HCT116 (cell line): ENCODE results near the gene MDFIC2. TPM values are rescaled to one million over a fixed set of nuclear protein-coding genes. Genes with fewer than 3 reads are reported as not detected.

Experiments
- ATAC-seq: fragments of 200-7000 bp; cut with Tn5 transposase; 2 replicates; pipeline ENCODE4 v1.9.1; 2020; ENCODE audit warnings: mild to moderate bottlenecking, moderate library complexity
- BruUV-seq: library from RNA; stranded (reverse); fragments of 400-500 nt; replicated peaks from 2 replicates; lab custom pipeline; 2021; lab: Mats Ljungman, UMichigan
- CTCF ChIA-PET: fragments of 300-600 bp; sonication (Branson Sonifier 250); formaldehyde crosslinking; loops from one replicate; lab custom pipeline; 2021; ENCODE audit warnings: antibody characterized with exemption; lab: Charles Lee
- POLR2A ChIA-PET: fragments of 300-600, 350-600 bp; sonication (Branson Sonifier 250); formaldehyde crosslinking; loops from one replicate; lab custom pipeline; 2021; ENCODE audit warnings: antibody characterized with exemption; lab: Charles Lee
- RAD21 ChIA-PET, 2 experiments: fragments of 300-600 bp; sonication (Branson Sonifier 250); formaldehyde crosslinking; loops; one replicate each; lab custom pipeline; 2023; ENCODE audit warnings: low total read pairs in 2 of 2; ENCODE audit not compliant: uncharacterized antibody in 2 of 2, unreplicated experiment in 2 of 2, low non-redundant PET in 1 of 2; lab: Charles Lee
- DNase-seq: peaks from one replicate; pipeline ENCODE4 v3.0.0-alpha.2; 2010; ENCODE audit warnings: low read depth, low spot score
- H2AFZ ChIP-seq: fragments of 200-600 bp; shearing (Covaris generic), sonication (generic); 2 replicates; pipeline ENCODE4 v1.6.1; 2017; ENCODE audit warnings: low read depth, mixed run types, mixed read lengths, antibody characterized with exemption, low read length; ENCODE audit not compliant: poor library complexity, severe bottlenecking
- H3K27ac ChIP-seq: 2 replicates; pipeline ENCODE4 v1.5.1; 2012; ENCODE audit warnings: low read depth, low read length
- H3K27me3 ChIP-seq: fragments of 200-600 bp; sonication (generic); 2 replicates; pipeline ENCODE4 v1.6.1; 2016; ENCODE audit warnings: mixed run types, low read length, mixed read lengths; ENCODE audit not compliant: insufficient read depth
- H3K36me3 ChIP-seq, 2 experiments: fragments of 200-500 bp in 1 of 2; fragments of 200-600 bp in 1 of 2; sonication (Bioruptor generic) in 1 of 2; sonication (generic) in 1 of 2; 2 replicates each; pipeline versions ENCODE4 v1.5.1 to v1.6.1; 2014 to 2016; ENCODE audit warnings: low read length in 2 of 2, inconsistent platforms in 1 of 2, mixed read lengths in 1 of 2, mixed run types in 1 of 2; ENCODE audit not compliant: insufficient read depth in 2 of 2, control insufficient read depth in 1 of 2
- H3K4me1 ChIP-seq, 2 experiments: fragments of 200-600 bp in 1 of 2; sonication (generic) in 1 of 2; 2 replicates each; pipeline versions ENCODE4 v1.5.1 to v1.6.1; 2012 to 2017; ENCODE audit warnings: low read length in 2 of 2, inconsistent platforms in 1 of 2, mild to moderate bottlenecking in 1 of 2, mixed read lengths in 1 of 2, mixed run types in 1 of 2, moderate library complexity in 1 of 2; ENCODE audit not compliant: insufficient read depth in 2 of 2, control insufficient read depth in 1 of 2
- H3K4me2 ChIP-seq: fragments of 200-600 bp; sonication (generic); 2 replicates; pipeline ENCODE4 v1.6.1; 2017; ENCODE audit warnings: mixed run types, low read length, mixed read lengths
- H3K4me3 ChIP-seq, 2 experiments: fragments of 200-600 bp in 1 of 2; sonication (generic) in 1 of 2; replicated peaks in 1 of 2; 2 replicates each; pipeline ENCODE4 v1.5.1; 2011 to 2016; ENCODE audit warnings: low read length in 2 of 2, control low read depth in 1 of 2, low read depth in 1 of 2, mild to moderate bottlenecking in 1 of 2, mixed read lengths in 1 of 2, mixed run types in 1 of 2
- H3K79me2 ChIP-seq: fragments of 200-600 bp; sonication (generic); 2 replicates; pipeline ENCODE4 v1.6.1; 2017; ENCODE audit warnings: mild to moderate bottlenecking, mixed run types, low read length, moderate library complexity, mixed read lengths; ENCODE audit not compliant: insufficient read depth
- H3K9ac ChIP-seq: fragments of 200-600 bp; sonication (generic); 2 replicates; pipeline ENCODE4 v1.6.1; 2016; ENCODE audit warnings: low read length, mixed read lengths
- H3K9me2 ChIP-seq: fragments of 200-600 bp; sonication (generic), shearing (Covaris generic); 2 replicates; pipeline ENCODE4 v1.6.1; 2017; ENCODE audit warnings: mixed run types, mild to moderate bottlenecking, moderate library complexity; ENCODE audit not compliant: insufficient read depth
- H3K9me3 ChIP-seq, 2 experiments: fragments of 200-500 bp in 1 of 2; fragments of 200-600 bp in 1 of 2; sonication (Bioruptor generic) in 1 of 2; sonication (generic) in 1 of 2; 2 replicates each; pipeline ENCODE4 v1.6.1; 2014 to 2017; ENCODE audit warnings: low read length in 2 of 2, mixed read lengths in 2 of 2, inconsistent platforms in 1 of 2, low read depth in 1 of 2, mild to moderate bottlenecking in 1 of 2, mixed run types in 1 of 2, moderate library complexity in 1 of 2; ENCODE audit not compliant: control insufficient read depth in 1 of 2, insufficient read depth in 1 of 2
- H4K20me1 ChIP-seq: fragments of 200-600 bp; sonication (generic), shearing (Covaris generic); 2 replicates; pipeline ENCODE4 v1.6.1; 2017; ENCODE audit warnings: mixed run types, mild to moderate bottlenecking, moderate library complexity; ENCODE audit not compliant: insufficient read depth
- CEBPB ChIP-seq: IDR thresholded peaks from 2 replicates; pipeline ENCODE4 v1.6.1; 2012; ENCODE audit warnings: low read depth
- EZH2phosphoT487 ChIP-seq: fragments of 200-600 bp; IDR thresholded peaks from 2 replicates; pipeline ENCODE4 v1.6.1; 2018; ENCODE audit warnings: antibody characterized with exemption, borderline replicate concordance
- JUND ChIP-seq: IDR thresholded peaks from 2 replicates; pipeline ENCODE4 v1.6.1; 2012
- SIN3A ChIP-seq: IDR thresholded peaks from 2 replicates; pipeline ENCODE4 v1.6.1; 2012; ENCODE audit warnings: low read depth
- SP1 ChIP-seq: IDR thresholded peaks from 2 replicates; pipeline ENCODE4 v1.6.1; 2012; ENCODE audit warnings: low read depth
- YY1 ChIP-seq: IDR thresholded peaks from 2 replicates; pipeline ENCODE4 v1.6.1; 2011; ENCODE audit warnings: low read length, low read depth, moderate library complexity, mild to moderate bottlenecking; ENCODE audit not compliant: insufficient replicate concordance; ENCODE audit errors: extremely low read depth
- ZBTB33 ChIP-seq: IDR thresholded peaks from 2 replicates; pipeline ENCODE4 v1.6.1; 2011; ENCODE audit warnings: mild to moderate bottlenecking, low read length, moderate library complexity; ENCODE audit not compliant: insufficient replicate concordance; ENCODE audit errors: extremely low read depth
- intact Hi-C: fragments of 100-400 bp; cut with micrococcal nuclease; formaldehyde crosslinking; loops from 2 replicates; pipeline ENCODE4 v1.10.0; 2022
- total RNA-seq: library from RNA; stranded (reverse); gene quantifications from one replicate; pipeline ENCODE4 v1.2.1, GENCODE V29; 2021; ENCODE audit not compliant: unreplicated experiment
- TF ChIP-seq, protein P1 (sequence below): IDR thresholded peaks from 2 replicates; pipeline ENCODE4 v1.6.1; 2012

Gene MDFIC2
- total RNA-seq, 1 experiment from 2014 or later: not detected

- intact Hi-C loops: no loop called here
- DNase-seq: no peak
- H3K4me2 ChIP-seq: no peak overlapping the region
Measured at GRCh38 chr3:70261283-70261682, 51.2 kb downstream of the MDFIC2 start.

More at GRCh38 chr3:70261283-70261682, 51.2 kb downstream of the MDFIC2 start:
- Histone ChIP-seq H3K27ac (no peak overlapping the region), H4K20me1 (no peaks in the 10 kb centered on the region), H3K9me3 (no peaks in the 10 kb centered on the region; a peak in 1 of 4 replicates), H3K4me3 (no peak overlapping the region), H3K4me1 (no peaks in the 10 kb centered on the region), H3K27me3 (no peaks in the 10 kb centered on the region), H3K36me3 (no peaks in the 10 kb centered on the region), H3K9me2 (no peaks in the 10 kb centered on the region), H3K9ac (no peak overlapping the region), H2AFZ (no peak overlapping the region), H3K79me2 (no peaks in the 10 kb centered on the region)
- CTCF ChIA-PET: no interaction called here
- no TSS peak for BruUV-seq
- no peak for ATAC-seq
- POLR2A ChIA-PET: no interaction called here
- RAD21 ChIA-PET: no interaction called here
- TF ChIP-seq SIN3A: no peak
- TF ChIP-seq JUND: no peak
- TF ChIP-seq YY1: no peak
- TF ChIP-seq, protein P1, sequence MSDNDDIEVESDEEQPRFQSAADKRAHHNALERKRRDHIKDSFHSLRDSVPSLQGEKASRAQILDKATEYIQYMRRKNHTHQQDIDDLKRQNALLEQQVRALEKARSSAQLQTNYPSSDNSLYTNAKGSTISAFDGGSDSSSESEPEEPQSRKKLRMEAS: no peak
- TF ChIP-seq SP1: no peak
- no peak for TF ChIP-seq ZBTB33
- TF ChIP-seq EZH2phosphoT487: no peak
- TF ChIP-seq CEBPB: no peak
